ENCODE data around the gene ATP6V0D1. TPM values are rescaled to one million over a fixed set of nuclear protein-coding genes. Genes with fewer than 3 reads are reported as not detected.
"Not testable (repeated sequence)": the region's sequence is repeated elsewhere in the genome, so short reads cannot be mapped to it uniquely, and the experiment has no call there.

The ATP6V0D1 gene
- total RNA-seq, 2 experiments from 2014 or later: 16.3 to 17.3 TPM

GRCh38 chr16:67499106-67499505 is 18.1 kb upstream of the ATP6V0D1 start:
- no peaks in the 10 kb centered on the region for H3K9me3 Mint-ChIP-seq (ENCODE audit: low read depth)
- no peak for ATAC-seq
- no peak for DNase-seq
- ChIA-PET CTCF (interaction anchor here (22.2 kb wide), 1 partner anchor 17 kb away, joined by 390 read pairs; no protein-coding TSS in a partner anchor), POLR2A (interaction anchor here (0.7 kb wide), 1 partner anchor 15 kb away, joined by 3 read pairs; no protein-coding TSS in a partner anchor)
- no peaks in the 10 kb centered on the region for H3K36me3 Mint-ChIP-seq (ENCODE audit: low read depth)
- intact Hi-C loops (cut with DNase I, micrococcal nuclease): no loop called here
- peaks cover 9% of the 10 kb centered on the region for H3K4me1 Mint-ChIP-seq
- no peak overlapping the region for H3K4me3 Mint-ChIP-seq
- H3K27me3 Mint-ChIP-seq: no peaks in the 10 kb centered on the region
- H3K27ac Mint-ChIP-seq: no peak overlapping the region

GRCh38 chr16:67490335-67491096 is 9.6 kb upstream of the ATP6V0D1 start:
- Mint-ChIP-seq H3K27me3 (no peaks in the 10 kb centered on the region), H3K4me3 (no peak overlapping the region), H3K27ac (no peak overlapping the region), H3K36me3 (ENCODE audit: low read depth) (peaks cover 4% of the 10 kb centered on the region), H3K9me3 (ENCODE audit: low read depth) (no peaks in the 10 kb centered on the region), H3K4me1 (peaks cover 10% of the 10 kb centered on the region)
- intact Hi-C loops (cut with DNase I, micrococcal nuclease): no loop called here
- ATAC-seq (no peak), DNase-seq (no peak)
- CTCF ChIA-PET: interaction anchor here (1.0 to 22.2 kb wide), 4 partner anchors 9 to 174 kb away, joined by 4 to 390 read pairs (median 6); partner anchors contain the start of gene ATP6V0D1
- POLR2A ChIA-PET: interaction anchor here (0.6 to 0.7 kb wide), 2 partner anchors 31 to 87 kb away, joined by 3 read pairs; no protein-coding TSS in a partner anchor

GRCh38 chr16:67489401-67490083 is 8.6 kb upstream of the ATP6V0D1 start:
- intact Hi-C loops (cut with DNase I, micrococcal nuclease): no loop called here
- peak overlapping the region; percentile 60 for H3K27ac Mint-ChIP-seq

GRCh38 chr16:67487561-67487960 is 6.6 kb upstream of the ATP6V0D1 start:
- H3K36me3 Mint-ChIP-seq (ENCODE audit: low read depth); H3K4me3 Mint-ChIP-seq; H3K9me3 Mint-ChIP-seq (ENCODE audit: low read depth); POLR2A ChIA-PET; H3K27ac Mint-ChIP-seq; ATAC-seq; intact Hi-C loops (cut with DNase I, micrococcal nuclease); H3K27me3 Mint-ChIP-seq; DNase-seq: not testable (repeated sequence)
- H3K4me1 Mint-ChIP-seq: peaks cover 13% of the 10 kb centered on the region
- CTCF ChIA-PET: interaction anchor here (0.6 to 22.2 kb wide), 4 partner anchors 9 to 589 kb away, joined by 3 to 390 read pairs (median 4); no protein-coding TSS in a partner anchor

More at GRCh38 chr16:67489401-67490083, 8.6 kb upstream of the ATP6V0D1 start:
- peaks cover 6% of the 10 kb centered on the region for H3K36me3 Mint-ChIP-seq (ENCODE audit: low read depth)
- no peak overlapping the region for H3K4me3 Mint-ChIP-seq
- DNase-seq (no peak), ATAC-seq (no peak)
- no peaks in the 10 kb centered on the region for H3K9me3 Mint-ChIP-seq (ENCODE audit: low read depth)
- ChIA-PET CTCF (interaction anchor here (1.2 to 22.2 kb wide), 4 partner anchors 8 to 179 kb away, joined by 3 to 390 read pairs (median 6); partner anchors contain the start of gene ATP6V0D1), POLR2A (no interaction called here)
- H3K27me3 Mint-ChIP-seq: no peaks in the 10 kb centered on the region
- peaks cover 10% of the 10 kb centered on the region for H3K4me1 Mint-ChIP-seq

DNA sequence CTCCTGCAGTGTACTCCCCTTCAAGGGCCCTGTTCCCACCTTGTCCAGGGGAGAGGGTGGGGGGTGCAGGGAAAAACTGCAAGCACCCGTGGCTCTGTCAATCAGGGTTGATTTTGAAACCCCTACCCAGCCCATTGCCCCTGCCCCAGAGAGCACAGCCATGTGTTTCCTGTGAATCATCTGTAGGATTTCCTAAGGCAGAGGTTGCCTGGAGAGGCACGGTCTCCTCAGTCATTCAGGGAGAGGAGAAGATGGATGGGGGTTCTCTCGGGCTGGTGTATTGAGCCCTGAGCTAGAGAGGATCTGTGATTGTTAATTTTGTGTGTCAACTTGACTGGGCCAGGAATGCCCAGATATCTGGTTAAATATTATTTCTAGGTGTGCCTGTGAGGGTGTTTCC is 5.8 kb upstream of the ATP6V0D1 start:
- no peak overlapping the region for H3K27ac Mint-ChIP-seq
- ATAC-seq: no peak
- peaks cover 10% of the 10 kb centered on the region for H3K36me3 Mint-ChIP-seq (ENCODE audit: low read depth)
- CTCF ChIA-PET: interaction anchor here (1.6 to 22.2 kb wide), 2 partner anchors 10 to 30 kb away, joined by 5 to 390 read pairs; no protein-coding TSS in a partner anchor
- no peaks in the 10 kb centered on the region for H3K27me3 Mint-ChIP-seq
- H3K4me1 Mint-ChIP-seq: peaks cover 19% of the 10 kb centered on the region
- H3K4me3 Mint-ChIP-seq: no peak overlapping the region
- no peak for DNase-seq
- no peaks in the 10 kb centered on the region for H3K9me3 Mint-ChIP-seq (ENCODE audit: low read depth)
- intact Hi-C loops (cut with DNase I, micrococcal nuclease): no loop called here
- POLR2A ChIA-PET: no interaction called here

DNA sequence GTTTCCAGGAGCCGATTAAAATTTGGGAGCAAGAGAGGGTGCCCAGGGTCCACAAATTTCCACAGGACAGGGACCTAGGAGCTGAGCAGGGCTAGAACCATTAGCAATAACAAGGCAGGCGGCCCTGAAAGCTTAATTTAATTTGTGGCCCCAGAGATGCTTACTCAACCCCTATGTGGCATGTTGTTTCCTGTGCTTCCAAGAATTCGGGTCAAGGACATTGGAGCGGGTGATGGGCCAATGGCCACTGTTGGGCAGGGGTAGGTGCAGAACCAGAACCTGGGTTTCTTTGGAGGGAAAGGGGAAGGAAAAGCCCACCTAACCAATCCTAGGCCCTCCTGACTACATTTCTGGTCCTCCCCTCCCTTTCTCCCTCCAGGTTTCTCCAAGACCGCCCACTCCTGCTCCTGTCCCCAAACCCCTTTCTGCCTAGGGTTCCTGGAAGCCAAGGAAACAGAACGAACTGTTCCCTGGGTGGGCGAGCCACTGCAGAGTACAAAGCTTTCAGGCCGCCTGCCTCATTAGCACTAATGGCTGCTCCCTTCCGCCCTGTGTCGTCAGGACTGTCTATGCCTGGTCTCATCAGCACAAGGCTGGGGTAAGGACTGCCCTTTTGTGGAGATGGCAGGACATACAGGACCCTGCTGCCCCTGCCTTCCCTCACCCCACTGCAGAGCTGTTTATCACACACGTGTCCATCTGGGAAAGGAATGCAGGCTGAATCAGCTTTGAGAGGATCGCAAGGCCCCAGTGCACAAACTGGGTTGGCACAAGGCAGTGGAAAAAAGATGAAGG is 3.0 kb upstream of the ATP6V0D1 start:
- no peak overlapping the region for H3K4me3 Mint-ChIP-seq
- H3K9me3 Mint-ChIP-seq (ENCODE audit: low read depth): no peaks in the 10 kb centered on the region
- ATAC-seq: no peak
- no peak for DNase-seq
- CTCF ChIA-PET: interaction anchor here (0.6 to 22.2 kb wide), 3 partner anchors 32 to 166 kb away, joined by 3 to 390 read pairs (median 4); no protein-coding TSS in a partner anchor
- peaks cover 24% of the 10 kb centered on the region for H3K4me1 Mint-ChIP-seq
- no peaks in the 10 kb centered on the region for H3K27me3 Mint-ChIP-seq
- peak overlapping the region; percentile 19 for H3K27ac Mint-ChIP-seq
- POLR2A ChIA-PET: interaction anchor here (0.7 kb wide), 1 partner anchor 318 kb away, joined by 3 read pairs; no protein-coding TSS in a partner anchor
- intact Hi-C loops (cut with DNase I, micrococcal nuclease): loop anchor here in 1 of 2 experiments (5.0 kb wide), 1 partner anchor 178 kb away; the partner anchor contains the start of genes ACD and PARD6A
- peaks cover 10% of the 10 kb centered on the region for H3K36me3 Mint-ChIP-seq (ENCODE audit: low read depth)

DNA sequence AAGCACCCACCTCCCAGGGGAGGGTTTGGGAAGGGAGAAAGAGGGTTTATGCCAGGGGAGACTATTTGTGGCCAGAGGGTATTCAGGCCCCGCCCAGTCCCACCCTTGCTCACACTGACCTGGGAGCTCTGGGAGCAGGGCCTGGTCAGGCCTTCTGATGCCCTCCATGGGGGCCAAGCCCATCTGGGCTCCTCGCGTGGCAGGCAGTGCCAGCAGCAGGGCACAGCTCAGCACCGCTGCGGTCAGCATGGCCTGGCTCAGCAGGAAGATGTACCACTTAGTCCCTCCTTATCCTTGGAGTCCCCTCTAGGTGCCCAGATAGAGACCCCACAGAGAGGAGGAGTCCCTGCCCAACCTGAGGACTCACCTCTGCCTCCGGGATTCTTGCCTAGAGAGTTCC is 2.2 kb upstream of the ATP6V0D1 start, which contains the start of gene AGRP:
AGRP (minus strand) TSS at position 398 of the 400 bp plus-strand sequence; CDS start at position 249, 149 bp downstream.
- Mint-ChIP-seq H3K4me3 (peak within 1 kb of the TSS; percentile 97), H3K9me3 (ENCODE audit: low read depth) (no peaks in the 10 kb centered on the region), H3K36me3 (ENCODE audit: low read depth) (peaks cover 10% of the 10 kb centered on the region), H3K27me3 (no peaks in the 10 kb centered on the region), H3K27ac (peak within 1 kb of the TSS; percentile 98), H3K4me1 (peaks cover 25% of the 10 kb centered on the region)
- POLR2A ChIA-PET: no interaction called here
- intact Hi-C loops (cut with DNase I, micrococcal nuclease): loop anchor here in 1 of 2 experiments (5.0 kb wide), 1 partner anchor 179 kb away; the partner anchor contains the start of genes ACD and PARD6A
- ATAC-seq (no peak), DNase-seq (no peak)
- CTCF ChIA-PET: interaction anchor here (22.2 kb wide), 1 partner anchor 33 kb away, joined by 390 read pairs; no protein-coding TSS in a partner anchor

- peaks cover 10% of the 10 kb centered on the region for H3K36me3 Mint-ChIP-seq (ENCODE audit: low read depth)
- DNase-seq (peak; percentile 26), ATAC-seq (no peak)
- peak overlapping the region; percentile 97 for H3K4me3 Mint-ChIP-seq
- no peaks in the 10 kb centered on the region for H3K27me3 Mint-ChIP-seq
- peaks cover 22% of the 10 kb centered on the region for H3K4me1 Mint-ChIP-seq
- H3K9me3 Mint-ChIP-seq (ENCODE audit: low read depth): no peaks in the 10 kb centered on the region
- intact Hi-C loops (cut with DNase I, micrococcal nuclease): loop anchor here in 1 of 2 experiments (5.0 kb wide), 1 partner anchor 180 kb away; the partner anchor contains the start of genes ACD and PARD6A
- H3K27ac Mint-ChIP-seq: peak overlapping the region; percentile 98
- POLR2A ChIA-PET: interaction anchor here (1.7 kb wide), 1 partner anchor 178 kb away, joined by 4 read pairs; the partner anchor contains the start of gene ACD
- CTCF ChIA-PET: interaction anchor here (0.6 to 22.2 kb wide), 15 partner anchors 8 to 487 kb away, joined by 3 to 390 read pairs (median 8); partner anchors contain the start of genes C16orf86 and ENKD1
These were observed 1.4 kb upstream of the ATP6V0D1 start for GRCh38 chr16:67482233-67482924.

DNA sequence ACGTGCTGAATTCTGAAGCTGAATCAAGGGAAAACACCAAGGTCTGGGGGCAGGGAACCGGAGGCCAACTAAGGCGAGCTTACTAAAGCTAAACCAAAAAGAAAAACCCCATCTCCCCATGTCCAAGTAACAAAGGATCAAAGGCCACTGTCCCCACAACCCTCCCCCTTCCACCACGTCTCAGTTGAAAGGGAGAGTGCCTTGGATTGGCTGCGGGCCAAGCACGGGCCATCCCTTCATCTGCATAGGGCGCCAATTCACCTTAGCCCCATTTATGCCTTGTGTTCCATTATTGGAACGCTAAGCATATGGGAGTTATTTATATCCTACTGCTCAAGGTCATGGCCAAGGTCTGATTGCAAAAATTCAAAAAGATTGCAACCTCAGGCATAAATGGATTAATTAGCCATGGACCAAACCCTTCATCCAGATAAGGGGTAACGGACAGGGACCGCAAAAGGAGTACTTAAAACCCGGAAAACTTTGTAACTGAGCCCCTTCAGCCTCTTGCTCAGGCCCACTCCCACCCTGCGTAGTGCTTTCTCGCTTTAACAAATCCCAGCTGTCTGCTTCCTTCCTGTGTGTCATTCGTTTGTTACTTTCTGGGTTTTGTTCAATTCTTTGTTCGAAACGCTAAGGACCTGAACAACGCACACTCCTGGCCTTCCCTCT is 740 bp upstream of the ATP6V0D1 start:
- Mint-ChIP-seq H3K27ac (peak overlapping the region; percentile 98), H3K36me3 (ENCODE audit: low read depth) (peaks cover 10% of the 10 kb centered on the region), H3K4me3 (peak overlapping the region; percentile 97), H3K4me1 (peaks cover 24% of the 10 kb centered on the region), H3K9me3 (ENCODE audit: low read depth) (no peaks in the 10 kb centered on the region), H3K27me3 (no peaks in the 10 kb centered on the region)
- intact Hi-C loops (cut with DNase I, micrococcal nuclease): loop anchor here (1.0 to 5.0 kb wide), 18 partner anchors 33 to 455 kb away; partner anchors contain the start of genes ACD (in 2 of the 2), CTCF (in 2 of the 2), PARD6A (in 2 of the 2) and C16orf86 (in 1 of the 2)
- POLR2A ChIA-PET: interaction anchor here (0.5 to 1.7 kb wide), 5 partner anchors 80 to 498 kb away, joined by 3 to 4 read pairs (median 3); partner anchors contain the start of genes ACD, CARMIL2 and CTCF
- CTCF ChIA-PET: interaction anchor here (0.6 to 22.2 kb wide), 30 partner anchors 9 to 519 kb away, joined by 3 to 390 read pairs (median 4); partner anchors contain the start of genes C16orf86, CTCF, ENKD1 and TMEM208
- ATAC-seq: peak; percentile 35
- DNase-seq: peak; percentile 77

Data from activated CD4-positive, alpha-beta T cell treated with anti-CD3 and anti-CD28 coated beads for 36 hours (primary cell).